Measurements from ENCODE around the gene BRI3. TPM values are rescaled to one million over a fixed set of nuclear protein-coding genes. Genes with fewer than 3 reads are reported as not detected.

BRI3 gene
- total RNA-seq, 1 donor from 2014 or later, result 359 TPM

DNA sequence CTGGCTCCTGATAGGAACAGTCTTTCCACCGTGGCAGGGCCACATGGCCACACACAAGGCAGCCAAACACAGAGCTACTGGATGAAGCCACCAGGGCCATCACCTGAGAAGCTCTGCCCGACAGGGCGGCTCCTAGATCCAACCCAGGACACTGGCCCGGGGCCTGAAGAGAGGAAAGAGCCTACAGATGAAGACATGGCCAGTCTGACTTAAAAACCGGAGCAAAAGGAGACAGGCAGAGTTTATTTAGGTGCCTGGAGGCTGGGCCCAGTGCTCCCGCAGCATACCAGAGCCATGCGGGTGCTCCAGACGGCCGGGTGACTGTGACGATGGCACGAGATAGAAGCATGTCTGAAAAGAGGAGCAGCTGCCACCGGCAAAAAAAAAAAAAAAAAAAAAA is 33.3 kb upstream of the BRI3 start:
- no peak overlapping the region for H3K27ac Mint-ChIP-seq (ENCODE audit: unreplicated experiment)
- TF ChIP-seq CTCF (IDR thresholded peaks at IDR 0.05), result no peak
- H3K27me3 Mint-ChIP-seq (ENCODE audit: low read depth), result no peaks in the 10 kb centered on the region
- peaks cover 2% of the 10 kb centered on the region for H3K36me3 Mint-ChIP-seq (ENCODE audit: low read depth)
- DNase-seq (ENCODE audit: low spot score), result no peak
- H3K9me3 Mint-ChIP-seq (ENCODE audit: low read depth), result no peaks in the 10 kb centered on the region
- peaks cover 23% of the 10 kb centered on the region for H3K4me1 Mint-ChIP-seq (ENCODE audit: low read depth)
- no peak overlapping the region for H3K4me3 Mint-ChIP-seq (ENCODE audit: unreplicated experiment)

GRCh38 chr7:98249106-98249505 is 32.4 kb upstream of the BRI3 start:
- DNase-seq (ENCODE audit: low spot score), result no peak
- peaks cover 2% of the 10 kb centered on the region for H3K36me3 Mint-ChIP-seq (ENCODE audit: low read depth)
- H3K27ac Mint-ChIP-seq (ENCODE audit: unreplicated experiment), result no peak overlapping the region
- TF ChIP-seq CTCF (IDR thresholded peaks at IDR 0.05), result no peak
- H3K27me3 Mint-ChIP-seq (ENCODE audit: low read depth), result no peaks in the 10 kb centered on the region
- no peaks in the 10 kb centered on the region for H3K9me3 Mint-ChIP-seq (ENCODE audit: low read depth)
- no peak overlapping the region for H3K4me3 Mint-ChIP-seq (ENCODE audit: unreplicated experiment)
- H3K4me1 Mint-ChIP-seq (ENCODE audit: low read depth), result peaks cover 27% of the 10 kb centered on the region

DNA sequence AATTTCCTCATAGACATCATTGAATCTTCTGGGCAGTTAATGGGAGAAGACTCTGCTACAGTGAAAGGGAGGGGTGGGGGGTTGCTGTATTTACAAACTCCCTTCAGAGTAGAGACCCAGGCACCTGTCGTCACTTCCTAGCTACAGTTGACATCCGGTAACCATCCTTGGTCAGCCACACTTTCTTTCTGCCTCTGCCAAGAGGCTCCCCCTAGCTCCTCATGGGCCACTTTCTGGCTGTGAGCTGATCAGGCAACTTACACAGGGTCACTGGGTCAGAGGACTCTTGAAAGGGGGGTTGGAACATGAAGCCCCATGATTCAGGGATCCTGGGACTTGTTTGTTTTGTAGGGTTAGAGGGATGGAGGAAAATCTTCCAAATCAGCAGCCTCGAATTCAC is 30.7 kb upstream of the BRI3 start:
- no peaks in the 10 kb centered on the region for H3K27me3 Mint-ChIP-seq (ENCODE audit: low read depth)
- H3K27ac Mint-ChIP-seq (ENCODE audit: unreplicated experiment), result no peak overlapping the region
- H3K9me3 Mint-ChIP-seq (ENCODE audit: low read depth), result no peaks in the 10 kb centered on the region
- peak overlapping the region; percentile 96 for H3K4me3 Mint-ChIP-seq (ENCODE audit: unreplicated experiment)
- TF ChIP-seq CTCF (IDR thresholded peaks at IDR 0.05), result no peak
- peaks cover 2% of the 10 kb centered on the region for H3K36me3 Mint-ChIP-seq (ENCODE audit: low read depth)
- DNase-seq (ENCODE audit: low spot score), result no peak
- peaks cover 27% of the 10 kb centered on the region for H3K4me1 Mint-ChIP-seq (ENCODE audit: low read depth)

DNA sequence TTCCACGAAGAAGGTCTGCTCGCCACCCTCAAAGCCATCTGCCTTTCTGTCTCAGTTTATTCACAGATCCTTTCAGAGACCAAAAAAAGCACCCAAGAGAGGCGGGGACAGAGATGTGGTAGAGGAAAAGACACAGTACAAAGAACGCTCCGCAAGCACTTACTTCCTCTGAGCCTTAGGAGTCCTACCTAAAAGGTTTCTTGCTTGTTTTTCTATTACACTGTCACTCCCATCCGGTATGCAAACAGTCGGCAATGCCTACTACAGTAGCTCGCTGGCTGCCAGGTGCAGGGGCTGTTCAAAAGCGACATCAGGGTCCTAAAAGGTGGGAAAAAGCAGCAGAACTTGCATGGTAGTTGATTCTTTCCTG is 30.3 kb upstream of the BRI3 start:
- Mint-ChIP-seq H3K27me3 (ENCODE audit: low read depth) (no peaks in the 10 kb centered on the region), H3K4me3 (ENCODE audit: unreplicated experiment) (peak overlapping the region; percentile 96), H3K9me3 (ENCODE audit: low read depth) (no peaks in the 10 kb centered on the region), H3K36me3 (ENCODE audit: low read depth) (peaks cover 2% of the 10 kb centered on the region), H3K27ac (ENCODE audit: unreplicated experiment) (no peak overlapping the region), H3K4me1 (ENCODE audit: low read depth) (peaks cover 27% of the 10 kb centered on the region)
- no peak for DNase-seq (ENCODE audit: low spot score)
- TF ChIP-seq CTCF (IDR thresholded peaks at IDR 0.05), result no peak

DNA sequence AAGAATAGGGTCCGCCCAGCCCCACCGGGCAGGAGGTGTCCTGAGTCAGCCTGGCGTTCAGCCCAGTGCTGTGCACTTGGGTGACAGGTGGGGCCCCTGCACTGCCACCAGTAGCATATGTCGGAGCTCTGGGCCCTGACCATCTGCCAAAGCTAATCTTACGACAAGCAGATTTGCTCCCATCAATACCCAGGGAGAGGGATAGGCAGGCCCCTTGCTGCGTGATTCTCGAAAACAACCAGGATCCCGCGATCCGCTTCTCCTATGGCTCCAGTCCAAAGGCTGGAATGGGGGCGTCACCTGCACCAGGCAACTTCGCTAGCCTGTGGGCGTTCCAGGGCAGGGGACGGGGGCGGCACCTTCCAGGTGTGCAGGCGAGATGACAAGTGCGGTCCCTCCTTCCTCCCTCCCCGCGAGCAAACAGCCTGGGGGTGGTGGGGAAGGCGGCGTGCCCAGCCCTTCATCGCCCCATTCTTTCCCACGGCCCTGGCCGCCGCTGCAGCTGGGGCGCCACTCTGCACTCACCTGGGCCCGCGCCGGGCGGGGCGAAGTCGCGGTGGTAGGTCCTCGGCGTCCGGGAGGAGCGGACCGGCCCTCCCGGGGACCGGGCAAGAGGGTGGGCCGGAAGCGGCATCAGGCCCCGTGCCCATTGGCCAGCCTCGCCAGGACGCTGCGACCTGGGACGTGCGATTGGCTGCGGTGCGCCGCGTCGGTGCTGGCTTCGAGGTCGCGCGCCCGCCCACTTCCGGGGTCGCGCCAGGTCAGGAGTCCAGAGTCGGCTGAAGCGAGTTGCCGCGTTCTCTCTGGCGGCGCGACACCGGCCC is 29.7 kb upstream of the BRI3 start, which contains the start of gene TECPR1:
TSS of gene TECPR1 (minus strand) at position 632 of the 824 bp plus-strand sequence. CDS start 6,086 bp downstream, outside the sequence.
- peak within 1 kb of the TSS; percentile 96 for H3K4me3 Mint-ChIP-seq (ENCODE audit: unreplicated experiment)
- peak; percentile 95 for DNase-seq (ENCODE audit: low spot score)
- H3K27me3 Mint-ChIP-seq (ENCODE audit: low read depth), result no peaks in the 10 kb centered on the region
- no peaks in the 10 kb centered on the region for H3K9me3 Mint-ChIP-seq (ENCODE audit: low read depth)
- peak within 1 kb of the TSS; percentile 91 for H3K27ac Mint-ChIP-seq (ENCODE audit: unreplicated experiment)
- H3K36me3 Mint-ChIP-seq (ENCODE audit: low read depth), result peaks cover 3% of the 10 kb centered on the region
- no peak for TF ChIP-seq CTCF (IDR thresholded peaks at IDR 0.05)
- H3K4me1 Mint-ChIP-seq (ENCODE audit: low read depth), result peaks cover 27% of the 10 kb centered on the region
